ENCODE data around the gene TMEM123.

GRCh38 chr11:102446606-102447005, 6.0 kb downstream of the TMEM123 start:
- TF ChIP-seq, protein P1, sequence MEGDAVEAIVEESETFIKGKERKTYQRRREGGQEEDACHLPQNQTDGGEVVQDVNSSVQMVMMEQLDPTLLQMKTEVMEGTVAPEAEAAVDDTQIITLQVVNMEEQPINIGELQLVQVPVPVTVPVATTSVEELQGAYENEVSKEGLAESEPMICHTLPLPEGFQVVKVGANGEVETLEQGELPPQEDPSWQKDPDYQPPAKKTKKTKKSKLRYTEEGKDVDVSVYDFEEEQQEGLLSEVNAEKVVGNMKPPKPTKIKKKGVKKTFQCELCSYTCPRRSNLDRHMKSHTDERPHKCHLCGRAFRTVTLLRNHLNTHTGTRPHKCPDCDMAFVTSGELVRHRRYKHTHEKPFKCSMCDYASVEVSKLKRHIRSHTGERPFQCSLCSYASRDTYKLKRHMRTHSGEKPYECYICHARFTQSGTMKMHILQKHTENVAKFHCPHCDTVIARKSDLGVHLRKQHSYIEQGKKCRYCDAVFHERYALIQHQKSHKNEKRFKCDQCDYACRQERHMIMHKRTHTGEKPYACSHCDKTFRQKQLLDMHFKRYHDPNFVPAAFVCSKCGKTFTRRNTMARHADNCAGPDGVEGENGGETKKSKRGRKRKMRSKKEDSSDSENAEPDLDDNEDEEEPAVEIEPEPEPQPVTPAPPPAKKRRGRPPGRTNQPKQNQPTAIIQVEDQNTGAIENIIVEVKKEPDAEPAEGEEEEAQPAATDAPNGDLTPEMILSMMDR (conservative IDR thresholded peaks at IDR 0.05; ENCODE audit: low read length) = no peak
- no peak for TF ChIP-seq EZH2phosphoT487 (IDR thresholded peaks at IDR 0.05; ENCODE audit: borderline replicate concordance)

Measured in Loucy (cell line).